Bronchial epithelial cell (primary cell): ENCODE measurements around the gene ARHGAP31. TPM values are rescaled to one million over a fixed set of nuclear protein-coding genes. Genes with fewer than 3 reads are reported as not detected.
"Not testable (repeated sequence)": the region's sequence is repeated elsewhere in the genome, so short reads cannot be mapped to it uniquely, and the experiment has no call there.

Source experiments
- DNase-seq: peaks from one replicate; pipeline ENCODE4 v3.0.0-alpha.2; 2010; ENCODE audit warnings: low read depth
- FAIRE-seq: peaks from 2 replicates; lab custom pipeline; 2011; peaks lifted over from hg19 to GRCh38; lab: Jason Lieb, UNC
- H3K27me3 ChIP-seq: 2 replicates; pipeline ENCODE4 v1.5.1; 2011; ENCODE audit warnings: low read length; ENCODE audit not compliant: control insufficient read depth, insufficient read depth
- H3K36me3 ChIP-seq: 2 replicates; pipeline ENCODE4 v1.5.1; 2011; ENCODE audit warnings: low read length; ENCODE audit not compliant: control insufficient read depth, insufficient read depth
- H3K4me3 ChIP-seq: 2 replicates; pipeline ENCODE4 v1.5.1; 2011; ENCODE audit warnings: mild to moderate bottlenecking, low read depth, low read length, control low read depth
- total RNA-seq: library from RNA; depleted of rRNA; stranded (reverse); fragments of >200 nt; gene quantifications from 2 replicates; pipeline ENCODE4 v1.2.1, GENCODE V29; 2014
- TF ChIP-seq, protein P1 (sequence below): IDR thresholded peaks from 2 replicates; pipeline ENCODE4 v1.5.1; 2011; ENCODE audit warnings: mild to moderate bottlenecking, moderate library complexity, low read length, control low read depth, inconsistent platforms; ENCODE audit not compliant: insufficient read depth, severe bottlenecking

The ARHGAP31 gene
- total RNA-seq, 1 donor from 2014 or later = 0.26 TPM

DNA sequence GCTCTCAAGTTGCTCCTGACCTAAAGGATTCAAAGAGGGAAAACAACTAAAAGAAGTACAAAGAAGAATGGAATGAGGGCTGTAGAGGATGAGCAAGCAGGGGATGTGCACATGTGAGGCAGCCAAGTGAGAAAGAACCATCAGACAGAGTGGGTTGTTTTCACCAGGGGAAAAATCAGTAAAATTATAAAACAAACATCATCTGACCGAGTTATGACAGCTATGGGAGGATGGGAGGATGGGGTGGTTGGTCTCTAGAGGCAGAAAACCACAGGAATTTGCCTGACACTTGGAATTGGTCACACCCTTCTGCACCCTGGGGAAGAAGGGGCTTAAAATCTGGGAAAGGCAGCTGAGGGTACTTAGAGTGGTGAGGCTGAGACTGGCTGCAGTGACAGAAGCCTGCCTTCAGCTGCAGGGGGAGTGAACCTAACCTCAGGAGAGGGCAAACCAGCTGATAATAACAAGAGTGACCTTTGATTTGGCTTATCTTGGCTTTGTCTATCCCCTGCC is 10.1 kb downstream of the ARHGAP31 start:
- DNase-seq (no peak), FAIRE-seq (no peak)
- no peaks in the 10 kb centered on the region for H3K36me3 ChIP-seq
- no peak overlapping the region for H3K4me3 ChIP-seq
- TF ChIP-seq, protein P1, sequence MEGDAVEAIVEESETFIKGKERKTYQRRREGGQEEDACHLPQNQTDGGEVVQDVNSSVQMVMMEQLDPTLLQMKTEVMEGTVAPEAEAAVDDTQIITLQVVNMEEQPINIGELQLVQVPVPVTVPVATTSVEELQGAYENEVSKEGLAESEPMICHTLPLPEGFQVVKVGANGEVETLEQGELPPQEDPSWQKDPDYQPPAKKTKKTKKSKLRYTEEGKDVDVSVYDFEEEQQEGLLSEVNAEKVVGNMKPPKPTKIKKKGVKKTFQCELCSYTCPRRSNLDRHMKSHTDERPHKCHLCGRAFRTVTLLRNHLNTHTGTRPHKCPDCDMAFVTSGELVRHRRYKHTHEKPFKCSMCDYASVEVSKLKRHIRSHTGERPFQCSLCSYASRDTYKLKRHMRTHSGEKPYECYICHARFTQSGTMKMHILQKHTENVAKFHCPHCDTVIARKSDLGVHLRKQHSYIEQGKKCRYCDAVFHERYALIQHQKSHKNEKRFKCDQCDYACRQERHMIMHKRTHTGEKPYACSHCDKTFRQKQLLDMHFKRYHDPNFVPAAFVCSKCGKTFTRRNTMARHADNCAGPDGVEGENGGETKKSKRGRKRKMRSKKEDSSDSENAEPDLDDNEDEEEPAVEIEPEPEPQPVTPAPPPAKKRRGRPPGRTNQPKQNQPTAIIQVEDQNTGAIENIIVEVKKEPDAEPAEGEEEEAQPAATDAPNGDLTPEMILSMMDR = no peak
- no peaks in the 10 kb centered on the region for H3K27me3 ChIP-seq

DNA sequence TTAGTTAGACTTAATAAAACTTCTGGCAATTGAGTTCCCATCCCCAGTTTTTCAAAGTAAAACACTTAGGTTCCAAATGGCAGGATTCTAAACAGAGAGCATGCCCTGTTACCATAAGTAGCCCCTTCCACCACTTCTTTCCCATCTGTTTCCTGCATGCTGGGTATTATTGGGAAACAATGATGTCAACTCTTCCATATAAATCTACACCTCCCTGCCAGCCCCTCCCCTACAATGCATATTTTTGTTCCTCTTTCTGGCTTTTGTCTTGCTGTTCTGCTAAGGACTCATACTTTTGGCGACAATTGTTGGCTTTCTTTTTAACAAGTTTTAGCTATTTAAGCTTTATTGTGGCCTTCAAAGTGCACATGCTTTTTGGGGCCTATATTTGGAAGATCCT is 11.1 kb downstream of the ARHGAP31 start:
- Histone ChIP-seq H3K36me3 (no peaks in the 10 kb centered on the region), H3K27me3 (no peaks in the 10 kb centered on the region), H3K4me3 (no peak overlapping the region)
- FAIRE-seq = no peak
- TF ChIP-seq, protein P1 = no peak
- no peak for DNase-seq

DNA sequence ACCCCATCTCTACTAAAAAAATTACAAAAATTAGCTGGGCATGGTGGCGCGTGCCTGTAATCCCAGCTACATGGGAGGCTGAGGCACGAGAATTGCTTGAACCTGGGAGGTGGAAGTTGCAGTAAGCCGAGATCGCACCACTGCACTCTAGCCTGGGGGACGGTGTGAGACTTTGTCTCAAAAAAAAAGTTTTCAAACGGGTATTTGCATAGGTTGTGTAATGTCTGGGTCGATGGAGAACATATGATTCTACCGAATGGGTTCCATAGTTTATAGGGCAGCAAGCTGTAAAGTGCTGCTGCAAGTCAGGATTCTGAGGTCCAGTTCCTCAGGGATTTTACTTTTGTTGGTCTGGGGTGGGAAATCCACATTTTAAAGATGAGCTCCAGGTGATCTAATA is 12.2 kb downstream of the ARHGAP31 start:
- not testable (repeated sequence) for DNase-seq, H3K27me3 ChIP-seq, FAIRE-seq, H3K4me3 ChIP-seq, H3K36me3 ChIP-seq

DNA sequence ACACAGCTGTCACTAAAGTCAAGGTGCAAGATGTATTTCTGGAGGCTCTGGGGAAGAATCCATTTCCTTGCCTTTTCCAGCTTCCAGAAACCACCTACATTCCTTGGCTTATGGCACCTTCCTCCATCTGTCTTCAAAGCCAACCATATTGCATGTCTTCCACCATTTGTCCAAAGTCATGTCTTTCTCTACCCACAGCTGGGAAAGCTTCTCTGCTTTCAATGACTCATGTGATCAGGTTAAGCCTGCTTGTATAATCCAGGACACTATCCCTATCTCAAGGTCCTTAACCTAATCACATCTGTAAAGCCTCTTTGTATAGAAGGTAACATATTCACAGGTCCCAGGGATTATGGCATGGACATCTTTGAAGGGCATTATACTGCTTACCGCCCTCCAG is 14.2 kb downstream of the ARHGAP31 start:
- Histone ChIP-seq H3K4me3 (no peak overlapping the region), H3K36me3 (no peaks in the 10 kb centered on the region), H3K27me3 (no peaks in the 10 kb centered on the region)
- no peak for DNase-seq
- TF ChIP-seq, protein P1 = no peak
- FAIRE-seq = no peak

DNA sequence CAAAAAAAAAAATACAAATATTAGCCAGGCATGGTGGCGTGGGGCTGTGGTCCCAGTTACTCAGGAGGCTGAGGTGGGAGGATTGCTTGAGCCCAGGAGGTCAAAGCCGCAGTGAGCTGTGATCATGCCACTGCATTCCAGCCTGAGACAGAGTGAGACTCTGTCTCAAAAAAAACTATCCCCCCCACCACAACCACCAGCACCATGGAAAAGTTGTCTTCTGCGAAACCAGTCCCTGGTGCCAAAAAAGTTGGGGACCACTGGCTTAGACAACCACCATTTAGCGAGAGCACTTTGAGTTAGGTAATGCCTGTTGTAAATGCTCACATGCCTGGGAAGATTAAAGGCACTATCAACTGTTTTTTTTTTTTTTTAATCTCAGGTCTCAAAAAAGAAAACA is 15.4 kb downstream of the ARHGAP31 start:
- Histone ChIP-seq H3K4me3 (no peak overlapping the region), H3K27me3 (no peaks in the 10 kb centered on the region), H3K36me3 (no peaks in the 10 kb centered on the region)
- TF ChIP-seq, protein P1 = no peak
- FAIRE-seq (no peak), DNase-seq (no peak)

DNA sequence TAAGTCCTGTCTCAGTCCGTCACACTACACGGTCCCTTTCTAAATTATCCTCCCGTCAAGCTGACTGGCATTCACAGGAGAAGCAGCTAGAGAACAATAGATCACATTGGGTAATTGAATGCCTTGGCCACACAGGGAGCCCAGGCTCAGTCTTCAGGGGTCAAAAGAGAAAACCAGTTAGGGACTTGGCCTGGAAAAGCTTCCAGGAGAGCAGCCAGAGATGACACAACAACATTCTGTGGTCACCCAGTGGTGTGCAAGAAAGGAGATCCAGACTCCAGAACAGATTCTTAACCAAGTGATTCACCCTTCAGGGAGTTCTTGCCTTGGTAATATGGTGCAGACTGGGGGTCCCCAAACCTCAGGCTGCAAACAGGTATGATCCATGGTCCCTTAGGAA is 15.9 kb downstream of the ARHGAP31 start:
- Histone ChIP-seq H3K36me3 (no peaks in the 10 kb centered on the region), H3K4me3 (no peak overlapping the region), H3K27me3 (no peaks in the 10 kb centered on the region)
- peak; percentile 35 for DNase-seq
- no peak for FAIRE-seq
- TF ChIP-seq, protein P1 = no peak
